NB4 (cell line): ENCODE data around the gene AQP1.

Experiments used
- MYC ChIP-seq: IDR thresholded peaks from 2 replicates; pipeline ENCODE4 v1.6.1; 2011; ENCODE audit warnings: low read depth, low read length
- POLR2A ChIP-seq: IDR thresholded peaks from 2 replicates; pipeline ENCODE4 v1.6.1; 2011; ENCODE audit warnings: mild to moderate bottlenecking; ENCODE audit not compliant: insufficient read length; ENCODE audit errors: extremely low read depth
- TF ChIP-seq, protein P1 (sequence below): IDR thresholded peaks from one replicate; pipeline ENCODE4 v1.5.1; 2012; ENCODE audit warnings: low read depth, low read length
- TF ChIP-seq, protein P2 (sequence below): IDR thresholded peaks from 2 replicates; pipeline ENCODE4 v1.6.1; 2011; ENCODE audit warnings: low read depth, low read length

DNA sequence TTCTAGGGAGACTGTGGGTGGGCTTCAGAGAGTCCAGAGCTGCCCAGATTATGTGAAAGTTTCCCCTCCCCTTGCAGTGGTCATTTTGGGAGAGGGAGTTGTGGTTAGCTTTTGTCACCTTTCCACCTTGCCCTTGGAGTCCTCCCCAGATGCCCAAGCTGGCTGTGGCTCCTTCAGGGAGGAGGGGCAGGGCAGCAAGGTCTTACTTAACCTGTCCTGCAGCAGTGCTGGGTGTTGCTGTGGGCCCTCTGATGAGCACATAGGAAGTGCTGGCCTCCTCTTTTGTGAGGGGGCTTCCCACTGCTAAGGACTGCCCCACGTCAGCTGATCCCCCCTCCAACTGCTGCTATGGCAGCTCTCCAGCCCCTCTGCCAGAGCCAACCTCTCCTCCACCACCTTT lies 17.6 kb upstream of the AQP1 start:
- TF ChIP-seq, protein P1, sequence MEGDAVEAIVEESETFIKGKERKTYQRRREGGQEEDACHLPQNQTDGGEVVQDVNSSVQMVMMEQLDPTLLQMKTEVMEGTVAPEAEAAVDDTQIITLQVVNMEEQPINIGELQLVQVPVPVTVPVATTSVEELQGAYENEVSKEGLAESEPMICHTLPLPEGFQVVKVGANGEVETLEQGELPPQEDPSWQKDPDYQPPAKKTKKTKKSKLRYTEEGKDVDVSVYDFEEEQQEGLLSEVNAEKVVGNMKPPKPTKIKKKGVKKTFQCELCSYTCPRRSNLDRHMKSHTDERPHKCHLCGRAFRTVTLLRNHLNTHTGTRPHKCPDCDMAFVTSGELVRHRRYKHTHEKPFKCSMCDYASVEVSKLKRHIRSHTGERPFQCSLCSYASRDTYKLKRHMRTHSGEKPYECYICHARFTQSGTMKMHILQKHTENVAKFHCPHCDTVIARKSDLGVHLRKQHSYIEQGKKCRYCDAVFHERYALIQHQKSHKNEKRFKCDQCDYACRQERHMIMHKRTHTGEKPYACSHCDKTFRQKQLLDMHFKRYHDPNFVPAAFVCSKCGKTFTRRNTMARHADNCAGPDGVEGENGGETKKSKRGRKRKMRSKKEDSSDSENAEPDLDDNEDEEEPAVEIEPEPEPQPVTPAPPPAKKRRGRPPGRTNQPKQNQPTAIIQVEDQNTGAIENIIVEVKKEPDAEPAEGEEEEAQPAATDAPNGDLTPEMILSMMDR, result no peak
- TF ChIP-seq POLR2A (no peak), MYC (no peak)
- TF ChIP-seq, protein P2, sequence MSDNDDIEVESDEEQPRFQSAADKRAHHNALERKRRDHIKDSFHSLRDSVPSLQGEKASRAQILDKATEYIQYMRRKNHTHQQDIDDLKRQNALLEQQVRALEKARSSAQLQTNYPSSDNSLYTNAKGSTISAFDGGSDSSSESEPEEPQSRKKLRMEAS, result no peak
